GM18505 (cell line): ENCODE measurements around the gene PLCB4.

ENCODE experiments used
- ATAC-seq: cut with Tn5 transposase; IDR thresholded peaks from one replicate; pipeline ENCODE4 v1.9.1; 2021; ENCODE audit not compliant: unreplicated experiment
- POLR2A ChIP-seq: IDR thresholded peaks from 4 replicates; pipeline ENCODE4 v1.6.1; 2011; ENCODE audit warnings: borderline replicate concordance; ENCODE audit not compliant: insufficient read depth, insufficient read length; ENCODE audit errors: extremely low read depth

The PLCB4 gene

DNA sequence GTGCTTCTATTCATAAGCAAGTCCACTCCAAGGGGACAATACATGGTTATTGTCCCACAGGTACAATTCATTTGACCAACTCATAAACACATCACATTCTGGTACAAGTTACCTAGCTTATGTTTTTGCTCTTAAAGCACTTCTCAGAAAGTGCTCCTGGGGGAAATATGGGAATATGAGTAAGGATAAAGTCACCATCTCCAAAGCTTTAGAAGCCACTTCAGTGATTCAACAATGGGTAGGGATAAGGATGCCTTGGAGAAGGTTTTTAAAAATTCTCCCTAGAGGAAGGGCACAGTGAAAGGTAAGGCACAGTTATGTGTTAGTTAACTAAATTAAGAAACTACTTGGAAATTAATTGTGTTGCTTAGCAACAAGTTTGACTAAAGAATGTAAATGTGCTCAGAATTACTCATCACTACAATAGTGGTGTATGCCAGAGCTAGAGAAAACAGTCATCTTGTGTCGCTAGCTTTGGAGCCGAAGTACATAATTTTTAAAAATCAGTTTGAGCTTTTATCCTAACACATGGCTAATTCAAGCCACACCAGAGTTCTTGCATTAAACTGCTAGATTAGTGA is 406.0 kb downstream of the PLCB4 start:
- no peak for ATAC-seq
- TF ChIP-seq POLR2A: no peak

DNA sequence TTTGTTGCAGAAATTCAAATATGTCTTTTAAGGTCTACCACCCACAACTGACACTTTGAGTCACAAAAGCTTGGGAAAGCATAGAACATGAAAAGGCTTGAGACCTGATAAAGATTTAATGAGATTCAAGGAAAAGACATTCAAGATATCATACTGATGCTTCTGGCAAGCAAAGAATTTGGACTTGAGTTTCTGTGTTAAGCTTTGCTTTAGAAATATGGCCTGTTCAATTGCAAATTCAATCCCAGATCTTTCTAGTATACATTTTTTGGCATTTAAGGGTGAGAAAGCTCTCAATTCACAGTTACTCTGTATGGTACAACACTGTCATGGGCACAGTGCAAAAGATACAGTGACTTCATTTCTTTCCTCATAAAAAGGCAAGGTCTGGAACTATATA is 406.6 kb downstream of the PLCB4 start:
- no peak for ATAC-seq
- TF ChIP-seq POLR2A: no peak

DNA sequence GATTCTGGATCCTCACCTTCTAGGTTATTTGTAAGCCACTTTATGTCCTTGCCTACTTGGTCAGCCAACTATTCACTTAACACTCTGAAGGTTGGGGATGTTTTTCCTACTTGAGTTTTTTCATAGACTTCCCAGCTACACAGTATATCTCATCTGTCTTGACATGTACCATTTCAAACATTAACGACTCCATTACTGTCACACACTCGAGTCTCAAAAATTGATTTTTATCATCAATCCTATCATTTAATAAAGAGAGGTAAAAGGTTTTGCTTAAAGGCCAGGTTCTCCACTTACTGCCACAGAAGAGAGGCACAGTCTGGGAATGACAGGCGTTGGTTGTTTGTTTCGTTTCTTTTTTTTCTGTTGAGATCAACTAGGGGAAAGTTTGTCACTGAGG is 407.3 kb downstream of the PLCB4 start:
- ATAC-seq: no peak

DNA sequence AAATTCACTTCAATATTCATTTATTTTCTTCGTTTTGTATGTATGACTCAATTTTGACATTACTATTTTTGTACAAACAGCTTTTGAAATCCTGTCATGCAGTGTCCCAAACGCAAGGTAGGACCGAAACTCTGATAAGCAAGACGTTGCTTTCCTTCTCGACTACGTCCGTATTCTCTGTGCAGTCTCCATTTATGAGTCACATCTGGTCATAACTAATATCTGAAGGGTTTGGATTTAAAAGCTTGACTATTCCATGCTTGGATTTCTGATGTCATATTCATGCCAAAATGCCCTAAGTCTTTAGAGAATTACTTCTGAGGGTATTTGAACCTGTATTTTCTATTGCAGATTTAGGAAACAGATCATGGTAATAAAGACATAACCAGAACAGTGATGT is 407.8 kb downstream of the PLCB4 start:
- ATAC-seq: no peak
- TF ChIP-seq POLR2A: no peak

More for the DNA sequence above, 407.3 kb downstream of the PLCB4 start:
- TF ChIP-seq POLR2A: no peak

DNA sequence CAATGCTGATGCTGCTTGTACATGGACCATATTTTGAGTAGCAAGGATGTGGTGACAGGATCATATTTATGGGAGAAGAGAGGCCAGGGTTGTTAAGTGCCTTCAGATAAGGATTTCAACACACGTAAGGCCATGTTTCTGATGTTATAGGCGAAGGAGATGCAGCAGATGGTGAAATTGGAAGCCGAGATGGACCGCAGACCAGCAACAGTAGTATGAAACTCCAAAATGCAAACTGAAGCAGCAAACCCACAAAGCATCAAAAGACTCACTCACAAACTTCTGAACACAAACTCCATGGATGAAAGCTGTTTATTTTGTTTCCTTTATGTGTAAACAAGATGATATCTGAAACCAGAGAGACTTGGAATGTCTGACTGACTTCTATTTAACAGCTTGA is 409.9 kb downstream of the PLCB4 start:
- no peak for ATAC-seq
- no peak for TF ChIP-seq POLR2A

DNA sequence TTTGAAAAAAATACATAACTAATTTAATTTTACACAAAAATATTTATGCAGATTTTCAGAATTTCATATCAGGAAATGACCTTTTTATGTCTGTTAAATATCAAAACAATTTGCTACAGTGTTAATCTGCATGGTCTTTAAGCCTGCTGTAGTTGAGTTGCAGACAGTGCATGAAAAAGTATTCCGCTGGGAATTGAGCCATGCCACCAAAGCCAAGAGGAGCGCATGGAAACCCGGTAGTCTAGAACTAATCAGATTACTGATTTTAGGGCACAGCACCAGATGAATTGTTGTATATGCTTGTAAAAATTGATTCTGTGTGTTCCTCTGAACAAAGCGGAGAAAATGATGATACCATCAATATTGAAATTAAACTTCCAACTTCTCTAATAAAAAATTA is 411.2 kb downstream of the PLCB4 start:
- no peak for ATAC-seq
- no peak for TF ChIP-seq POLR2A

DNA sequence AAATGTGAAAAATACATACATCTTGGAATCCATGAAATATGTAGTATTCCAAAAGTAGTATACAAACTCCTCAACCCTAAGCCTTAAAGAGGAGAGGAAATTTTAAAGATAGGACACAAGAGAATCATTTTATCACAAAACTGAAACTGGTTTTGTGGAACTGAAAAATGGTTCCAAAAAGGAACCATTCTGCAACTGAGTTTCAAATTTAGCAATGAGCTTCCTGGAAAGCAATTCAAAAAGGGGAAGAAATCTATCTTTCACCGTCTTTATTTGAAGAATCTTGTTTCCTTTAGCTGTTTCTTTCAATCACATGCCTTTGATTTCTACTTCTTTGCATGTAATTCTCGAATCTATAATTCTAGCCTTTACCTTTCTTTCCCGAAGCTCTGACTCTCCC is 413.3 kb downstream of the PLCB4 start:
- TF ChIP-seq POLR2A: no peak
- ATAC-seq: no peak

DNA sequence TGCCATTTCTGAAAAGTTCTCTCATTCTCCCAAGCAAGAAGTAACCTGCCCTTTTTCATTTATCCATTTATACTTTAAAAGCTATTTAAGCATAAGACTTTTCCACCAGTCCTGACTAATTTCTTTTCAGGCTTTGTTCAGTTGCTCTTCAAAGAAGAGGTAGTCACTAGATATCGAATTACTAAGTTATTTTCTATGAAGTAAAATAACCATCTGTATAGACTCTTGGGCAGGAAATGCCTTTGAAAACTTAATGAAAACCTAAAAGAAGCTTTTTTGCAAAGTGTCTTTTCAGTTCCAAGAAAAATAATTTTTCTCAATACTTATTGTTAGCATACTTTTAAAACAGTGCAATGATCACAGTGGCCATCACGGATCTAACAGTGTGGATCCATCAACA is 414.2 kb downstream of the PLCB4 start:
- no peak for TF ChIP-seq POLR2A
- no peak for ATAC-seq

DNA sequence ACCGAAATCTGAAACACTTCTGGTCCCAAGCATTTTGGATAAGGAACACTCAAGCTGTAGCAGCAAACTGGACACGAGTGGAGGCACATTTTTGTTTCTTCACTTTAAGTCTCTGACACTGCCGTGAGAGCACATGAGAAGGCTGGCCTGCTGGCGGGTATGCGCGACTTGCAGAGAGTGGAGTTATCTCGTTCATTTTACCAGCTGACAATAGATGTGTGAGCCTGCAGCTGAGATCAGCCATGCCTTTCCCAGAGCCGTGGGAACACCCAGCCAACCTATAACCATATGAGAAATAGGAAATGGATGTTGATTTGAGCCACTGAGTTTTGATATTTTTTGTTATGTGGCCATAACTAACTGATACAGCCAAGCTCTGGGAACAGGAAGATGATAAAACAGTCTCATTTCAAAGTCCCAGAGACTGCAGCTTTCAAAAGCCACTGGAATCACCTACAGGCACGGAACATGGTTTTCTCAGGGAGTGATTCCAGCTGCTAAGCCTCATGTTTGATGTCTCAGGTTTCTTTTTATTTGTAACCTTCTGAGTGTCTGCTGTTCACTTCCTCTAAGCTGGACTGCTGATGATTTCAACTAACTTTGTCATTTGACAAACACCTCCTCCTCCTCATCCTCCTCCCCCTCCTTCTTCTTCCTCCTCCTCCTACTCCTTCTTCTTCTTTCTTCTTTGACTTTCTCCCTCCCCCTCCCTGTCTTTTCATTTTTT is 416.9 kb downstream of the PLCB4 start:
- ATAC-seq: no peak
- no peak for TF ChIP-seq POLR2A

DNA sequence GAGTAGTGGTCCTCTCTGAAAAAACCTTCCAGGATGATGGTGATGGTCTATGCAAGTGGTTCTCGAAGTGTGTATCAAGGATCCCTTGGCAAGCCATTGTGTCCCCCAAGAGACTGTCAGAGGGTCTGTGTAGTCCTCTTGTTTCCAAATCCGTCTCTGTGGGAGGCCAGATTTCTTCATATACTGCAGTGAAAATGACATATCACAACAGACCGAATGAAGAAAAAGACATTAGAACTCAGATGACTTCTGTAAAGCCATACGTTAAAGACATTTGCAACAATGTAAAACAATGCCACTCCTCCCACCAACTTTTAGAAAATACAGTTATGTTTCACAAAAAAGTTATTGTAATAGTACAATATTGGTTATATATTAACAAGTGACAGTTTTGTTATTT is 418.3 kb downstream of the PLCB4 start:
- ATAC-seq: no peak

DNA sequence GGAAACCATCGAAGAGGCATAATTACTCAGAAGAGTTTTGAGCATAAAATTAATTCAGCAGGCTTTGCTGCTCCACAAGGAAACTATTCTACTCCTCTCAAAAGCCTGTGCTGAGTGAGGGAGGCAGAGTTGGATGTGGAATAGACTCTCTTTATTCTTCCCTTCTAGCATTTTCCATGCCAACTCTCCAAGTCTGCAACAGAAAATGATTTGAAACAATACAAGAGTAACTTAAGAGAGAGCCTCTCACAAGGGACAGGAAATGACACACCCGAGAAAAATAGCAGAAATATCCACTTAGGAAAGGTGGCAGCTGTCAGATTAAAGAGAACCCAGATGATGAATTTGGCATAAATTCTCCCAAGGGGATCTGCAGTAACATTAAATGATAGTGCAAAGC is 419.2 kb downstream of the PLCB4 start:
- no peak for ATAC-seq
- no peak for TF ChIP-seq POLR2A

More for the DNA sequence above, 418.3 kb downstream of the PLCB4 start:
- no peak for TF ChIP-seq POLR2A

DNA sequence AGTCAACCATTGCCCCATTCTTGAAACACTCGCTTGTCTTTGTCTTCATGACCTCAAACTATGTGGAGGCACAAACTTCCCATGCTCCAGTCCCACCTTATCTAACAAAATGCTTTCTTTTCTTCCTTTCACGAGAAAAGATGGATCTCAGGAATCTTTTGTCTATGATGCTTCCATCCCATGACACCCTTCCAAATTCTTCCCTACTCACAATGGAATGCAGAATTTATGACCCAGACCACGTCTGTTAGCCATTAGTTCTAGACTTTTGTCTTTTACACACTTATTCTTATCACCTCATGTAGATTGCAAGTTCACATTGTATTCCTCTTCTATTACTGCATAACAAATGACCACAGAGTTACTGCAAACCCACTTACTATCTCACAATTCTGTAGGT is 421.3 kb downstream of the PLCB4 start:
- TF ChIP-seq POLR2A: no peak
- no peak for ATAC-seq

DNA sequence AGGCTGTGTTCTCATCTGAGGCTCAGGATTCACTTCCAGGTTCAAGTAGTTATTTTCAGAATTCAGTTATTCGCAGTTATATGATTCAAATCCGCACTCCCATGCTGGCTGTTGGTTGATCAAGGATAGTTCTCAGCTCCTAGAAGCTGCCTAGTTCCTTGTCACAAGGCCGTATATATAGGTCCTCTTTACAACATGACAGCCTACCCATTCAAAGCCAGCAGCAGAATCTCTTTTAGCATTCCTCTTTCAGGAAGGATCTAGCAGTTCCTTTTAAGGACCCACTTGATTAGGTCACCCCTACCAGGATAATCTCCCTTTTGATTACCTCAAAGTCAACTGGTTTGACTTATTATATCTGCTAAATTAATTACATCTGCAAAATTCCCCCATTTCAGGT is 421.7 kb downstream of the PLCB4 start:
- no peak for TF ChIP-seq POLR2A

DNA sequence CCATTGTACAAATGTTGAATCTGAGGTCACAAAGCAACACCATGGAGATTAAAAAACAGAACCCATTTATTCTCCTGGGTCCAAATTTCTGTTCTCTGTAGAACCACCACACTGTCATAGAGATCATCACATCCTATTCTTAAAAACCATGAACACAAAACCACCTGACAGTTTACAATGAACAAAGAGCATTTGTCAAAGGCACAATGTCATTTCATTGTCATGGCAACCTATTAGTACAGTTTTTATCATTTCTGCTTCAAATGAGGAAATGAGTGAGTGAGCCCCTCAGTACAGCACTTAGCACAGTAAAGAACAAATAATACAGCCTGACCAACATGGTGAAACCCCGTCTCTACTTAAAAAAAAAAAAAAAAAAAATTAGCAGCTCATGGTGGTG is 422.4 kb downstream of the PLCB4 start:
- no peak for ATAC-seq
- TF ChIP-seq POLR2A: no peak

More for the DNA sequence above, 421.7 kb downstream of the PLCB4 start:
- ATAC-seq: no peak
